Measurements from ENCODE around the gene ASCL1. TPM values are rescaled to one million over a fixed set of nuclear protein-coding genes. Genes with fewer than 3 reads are reported as not detected.
A peak's percentile ranks its signal among the peaks of the same experiment; 100 is the strongest.

ASCL1 gene
- not detected for total RNA-seq

DNA sequence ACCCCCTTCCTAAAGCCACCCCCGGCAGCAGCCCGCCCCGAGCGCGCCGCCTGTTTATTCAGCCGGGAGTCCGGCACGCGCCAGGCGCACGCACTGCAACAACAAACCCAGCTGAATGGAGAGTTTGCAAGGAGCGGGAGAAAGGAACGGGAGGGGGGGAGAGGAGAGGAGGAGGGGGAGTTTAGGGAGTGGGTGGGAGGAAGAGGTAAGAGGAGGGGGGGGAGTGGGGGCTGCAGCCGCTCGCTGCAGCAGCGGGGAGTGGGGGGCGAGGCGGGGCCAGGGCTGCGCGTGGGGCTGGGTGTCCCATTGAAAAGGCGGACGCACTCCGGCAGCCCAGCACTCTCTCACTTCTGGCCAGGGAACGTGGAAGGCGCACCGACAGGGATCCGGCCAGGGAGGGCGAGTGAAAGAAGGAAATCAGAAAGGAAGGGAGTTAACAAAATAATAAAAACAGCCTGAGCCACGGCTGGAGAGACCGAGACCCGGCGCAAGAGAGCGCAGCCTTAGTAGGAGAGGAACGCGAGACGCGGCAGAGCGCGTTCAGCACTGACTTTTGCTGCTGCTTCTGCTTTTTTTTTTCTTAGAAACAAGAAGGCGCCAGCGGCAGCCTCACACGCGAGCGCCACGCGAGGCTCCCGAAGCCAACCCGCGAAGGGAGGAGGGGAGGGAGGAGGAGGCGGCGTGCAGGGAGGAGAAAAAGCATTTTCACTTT is at the start of gene ASCL1:
TSS of gene ASCL1 (plus strand) at position 336 of the 712 bp plus-strand sequence. CDS start 571 bp downstream, outside the sequence.
- peak; percentile 14 for ATAC-seq

DNA sequence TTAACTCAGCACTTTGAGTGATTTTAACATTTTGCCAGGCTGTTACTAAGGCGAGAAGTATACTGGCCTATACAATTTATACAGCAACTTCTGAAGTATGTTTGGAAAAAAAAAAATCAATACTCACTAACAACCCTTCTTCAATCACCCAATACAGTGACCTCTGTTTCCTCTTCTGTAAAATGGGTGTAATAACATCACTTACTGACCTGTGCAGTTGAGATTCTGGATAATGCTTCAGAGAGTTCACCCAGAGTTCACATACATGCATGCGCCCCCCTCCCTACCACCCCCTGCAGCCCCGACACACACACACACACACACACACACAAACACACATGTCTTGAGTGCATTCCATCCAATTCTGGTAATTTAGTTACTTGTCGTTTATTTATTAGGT is 49.6 kb upstream of the ASCL1 start:
- DNase-seq (ENCODE audit: low spot score) (no peak), ATAC-seq (no peak)

More for the DNA sequence above, at the start of gene ASCL1:
- DNase-seq (ENCODE audit: low spot score) = no peak

DNA sequence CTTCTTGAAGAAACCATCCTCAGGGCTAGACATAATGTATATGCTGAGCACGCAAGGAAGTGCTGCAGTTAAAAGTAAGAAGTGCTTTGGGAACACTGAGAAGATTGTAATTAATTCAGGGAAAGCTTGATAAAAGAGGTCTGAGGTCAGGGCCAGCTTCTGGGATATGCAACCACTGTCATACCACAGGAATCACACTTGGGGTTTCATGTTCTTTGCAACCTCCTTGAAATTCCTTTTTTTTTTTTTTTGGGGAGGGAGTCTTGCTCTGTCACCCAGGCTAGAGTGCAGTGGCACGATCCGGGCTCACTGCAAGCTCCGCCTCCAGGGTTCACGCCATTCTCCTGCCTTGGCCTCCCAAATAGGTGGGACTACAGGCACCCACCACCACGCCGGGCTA is 47.3 kb upstream of the ASCL1 start:
- peak; percentile 1 for ATAC-seq
- no peak for DNase-seq (ENCODE audit: low spot score)

GRCh38 chr12:102910792-102911191 is 46.7 kb upstream of the ASCL1 start:
- peak; percentile 85 for DNase-seq (ENCODE audit: low spot score)
- ATAC-seq = peak; percentile 70

GRCh38 chr12:102911320-102911719 is 46.2 kb upstream of the ASCL1 start:
- peak; percentile 7 for ATAC-seq

DNA sequence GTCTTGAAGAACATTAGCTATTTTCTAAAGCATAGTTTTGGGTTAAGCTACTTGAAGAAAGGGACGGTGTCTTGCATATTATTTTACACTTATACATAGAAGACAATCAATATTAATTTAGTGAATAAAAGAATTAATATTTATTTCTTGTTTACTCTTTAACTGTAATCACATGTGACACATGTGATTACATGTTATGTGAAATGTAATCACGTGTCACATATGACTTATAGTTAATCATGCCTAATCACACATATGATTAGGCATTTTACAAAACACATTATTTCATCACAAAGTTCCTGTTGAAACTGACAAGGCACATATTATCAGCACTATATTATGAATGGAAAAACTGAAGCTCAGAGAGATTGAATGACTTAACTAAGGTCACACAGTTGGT is 45.2 kb upstream of the ASCL1 start:
- no peak for DNase-seq (ENCODE audit: low spot score)
- no peak for ATAC-seq

More at GRCh38 chr12:102911320-102911719, 46.2 kb upstream of the ASCL1 start:
- no peak for DNase-seq (ENCODE audit: low spot score)

DNA sequence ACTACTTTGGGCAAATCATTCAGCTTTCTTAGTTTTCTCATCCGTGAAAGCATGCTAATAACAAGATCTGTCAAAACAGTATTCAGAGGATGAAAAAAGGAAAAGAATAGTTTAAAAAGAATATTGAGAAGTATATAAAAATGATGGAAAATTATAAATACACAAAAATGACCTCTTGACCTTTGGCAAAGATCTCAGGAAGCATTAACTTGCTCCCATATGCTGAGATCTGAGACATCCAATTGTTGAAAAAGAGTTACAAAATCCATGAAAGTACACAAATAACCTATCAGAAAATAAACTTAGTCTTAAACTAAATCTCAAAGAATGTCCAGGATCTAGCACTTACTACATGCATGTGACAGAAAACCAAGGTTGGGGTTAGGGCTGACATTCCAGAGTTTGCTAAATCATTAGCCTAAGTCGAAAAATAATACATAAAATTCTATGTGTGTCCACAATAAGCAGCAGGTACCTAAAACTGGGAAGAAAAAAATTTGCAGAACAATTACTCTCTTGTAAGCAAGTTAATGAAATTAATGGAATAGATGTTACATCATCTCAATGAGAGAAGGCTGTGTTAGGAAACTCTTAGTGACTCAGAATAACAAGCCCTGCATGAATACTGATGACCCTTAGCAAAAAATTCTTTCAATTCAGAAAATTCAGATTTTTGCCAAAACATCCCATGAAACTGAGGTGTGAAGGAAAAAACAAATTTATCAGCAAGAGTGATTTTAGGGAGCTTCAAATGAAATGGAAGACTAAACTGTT is 43.8 kb upstream of the ASCL1 start:
- ATAC-seq = no peak
- DNase-seq (ENCODE audit: low spot score) = no peak

DNA sequence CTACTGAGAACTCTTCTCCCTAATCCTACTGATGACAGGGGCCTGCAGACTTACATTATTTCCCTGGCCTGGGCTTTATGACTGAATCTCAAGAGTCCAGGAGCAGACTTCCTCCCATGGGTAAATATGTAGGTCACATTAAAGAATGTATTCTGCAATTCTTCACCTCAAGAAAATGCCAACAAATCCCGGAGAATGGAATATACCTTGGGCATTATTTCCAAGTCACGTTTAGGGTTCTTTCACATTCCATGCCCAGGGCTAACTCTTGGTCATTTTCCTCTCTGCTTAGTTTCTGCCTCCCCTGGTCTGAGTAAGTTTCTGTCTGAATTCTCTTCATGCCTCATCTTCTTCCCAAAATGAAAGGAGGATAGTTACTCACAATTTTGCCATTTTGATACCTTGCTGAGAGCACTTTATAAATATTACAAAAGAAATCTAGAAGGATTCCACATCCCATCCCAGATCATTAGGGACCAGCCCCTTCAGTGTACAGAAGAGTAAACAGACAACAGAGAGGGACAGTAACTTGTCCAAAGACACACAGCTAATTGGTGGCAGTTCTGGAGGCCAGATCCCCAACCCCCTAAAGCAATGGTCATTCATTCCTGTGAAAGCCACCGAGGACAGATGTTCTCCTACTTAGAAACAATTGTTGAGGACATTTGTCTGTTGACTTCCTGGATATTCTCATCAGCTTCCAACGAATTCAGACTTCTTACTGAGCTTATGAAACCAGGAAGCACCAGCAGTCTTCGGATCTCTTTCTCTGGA is 41.0 kb upstream of the ASCL1 start:
- ATAC-seq (no peak), DNase-seq (ENCODE audit: low spot score) (no peak)

GRCh38 chr12:102917026-102917787 is 40.3 kb upstream of the ASCL1 start, which contains the start of gene PAH:
PAH (minus strand) TSS chr12:102917244; CDS start chr12:102917130, 114 bp downstream.
- ATAC-seq (peak; percentile 81), DNase-seq (ENCODE audit: low spot score) (peak; percentile 98)

- no peak for ATAC-seq
- DNase-seq (ENCODE audit: low spot score) = no peak
These were observed 38.6 kb upstream of the ASCL1 start for GRCh38 chr12:102918840-102919239.

DNA sequence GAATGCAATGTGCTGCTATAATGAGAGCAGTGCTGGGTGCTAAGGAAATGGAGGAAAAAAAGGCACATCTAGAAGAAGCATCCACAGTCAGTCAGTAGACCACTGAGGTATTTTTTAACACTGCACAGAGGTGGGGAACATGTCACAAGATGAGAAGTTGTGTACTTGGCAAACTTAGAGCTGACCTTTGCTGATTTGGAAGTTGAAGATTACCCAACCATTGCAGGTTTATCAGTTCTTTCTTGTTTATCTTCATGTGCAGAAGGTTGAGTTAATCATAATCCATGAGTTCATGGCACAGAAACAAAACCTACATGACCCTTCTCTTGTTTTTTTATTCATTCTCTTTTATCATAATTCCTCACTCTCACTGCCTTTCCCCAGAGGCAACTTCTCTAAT is 37.2 kb upstream of the ASCL1 start:
- ATAC-seq (peak; percentile 10), DNase-seq (ENCODE audit: low spot score) (no peak)

GRCh38 chr12:102921240-102921639 is 36.2 kb upstream of the ASCL1 start:
- peak; percentile 12 for ATAC-seq
- DNase-seq (ENCODE audit: low spot score) = no peak

GRCh38 chr12:102927220-102927619 is 30.3 kb upstream of the ASCL1 start:
- no peak for DNase-seq (ENCODE audit: low spot score)
- ATAC-seq = peak; percentile 62

GRCh38 chr12:102933168-102933567 is 24.3 kb upstream of the ASCL1 start:
- no peak for ATAC-seq
- no peak for DNase-seq (ENCODE audit: low spot score)

DNA sequence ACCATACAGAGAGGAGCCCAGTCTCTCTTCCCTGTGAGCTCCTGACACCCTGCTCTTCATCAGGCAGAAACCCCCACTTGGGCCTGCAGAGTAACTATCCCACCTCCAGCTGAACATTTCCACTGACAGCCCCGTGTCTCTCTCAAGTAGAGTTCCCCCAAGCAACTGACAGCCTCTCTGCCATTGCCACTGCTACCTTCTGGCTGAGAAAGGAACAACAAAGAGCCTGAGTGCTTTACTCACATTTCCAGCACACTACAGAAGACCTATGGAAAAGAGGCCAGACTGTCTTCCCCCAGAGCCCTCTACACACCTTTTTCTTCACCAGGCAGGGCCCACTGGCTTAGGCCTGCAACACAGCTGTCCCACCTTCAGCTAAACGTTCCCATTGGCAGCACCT is 18.4 kb upstream of the ASCL1 start:
- peak; percentile 62 for ATAC-seq

GRCh38 chr12:102939670-102940222 is 17.7 kb upstream of the ASCL1 start:
- peak; percentile 97 for ATAC-seq
- DNase-seq (ENCODE audit: low spot score) = no peak

More for the DNA sequence above, 18.4 kb upstream of the ASCL1 start:
- no peak for DNase-seq (ENCODE audit: low spot score)

DNA sequence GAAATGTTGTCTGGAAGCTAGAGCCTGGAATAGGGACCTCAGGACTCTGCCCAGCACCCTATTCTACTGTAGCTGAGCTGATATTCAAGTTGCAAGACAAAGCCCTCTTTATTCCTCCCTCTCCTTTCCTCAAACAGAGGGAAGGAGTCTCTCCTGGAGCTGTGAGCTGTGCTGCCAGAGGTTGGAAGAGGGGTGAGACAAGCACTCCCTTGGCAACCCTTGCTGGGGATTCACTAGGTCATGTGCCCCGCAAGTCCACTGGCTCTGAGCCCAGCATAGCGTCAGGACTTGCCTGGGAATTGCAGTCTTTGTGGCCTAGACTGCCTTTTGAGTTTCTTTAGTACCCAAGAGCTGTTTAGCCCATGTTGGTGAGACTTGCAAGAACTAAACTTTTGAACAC is 11.4 kb upstream of the ASCL1 start:
- DNase-seq (ENCODE audit: low spot score) (no peak), ATAC-seq (no peak)

DNA sequence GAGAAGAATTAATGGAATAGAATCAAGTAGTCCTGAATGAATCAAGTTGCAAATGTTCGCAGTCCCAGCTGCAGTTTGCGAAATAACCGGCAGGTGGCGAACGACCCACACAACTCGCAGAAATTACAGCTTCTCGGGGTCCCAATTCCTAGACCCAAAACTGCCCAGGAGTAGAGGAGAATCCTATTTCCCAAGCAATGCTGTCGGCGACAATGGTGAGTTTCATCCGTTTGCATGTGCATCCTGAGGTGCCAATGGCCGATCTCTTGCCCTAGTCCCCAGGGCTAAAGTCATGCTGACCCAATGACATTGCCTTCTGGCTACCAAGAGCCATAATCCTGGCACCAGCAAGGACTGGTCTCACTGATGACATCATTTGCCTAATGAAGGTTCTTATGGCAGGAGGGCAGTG is 8.5 kb upstream of the ASCL1 start:
- peak; percentile 69 for DNase-seq (ENCODE audit: low spot score)
- peak; percentile 41 for ATAC-seq

DNA sequence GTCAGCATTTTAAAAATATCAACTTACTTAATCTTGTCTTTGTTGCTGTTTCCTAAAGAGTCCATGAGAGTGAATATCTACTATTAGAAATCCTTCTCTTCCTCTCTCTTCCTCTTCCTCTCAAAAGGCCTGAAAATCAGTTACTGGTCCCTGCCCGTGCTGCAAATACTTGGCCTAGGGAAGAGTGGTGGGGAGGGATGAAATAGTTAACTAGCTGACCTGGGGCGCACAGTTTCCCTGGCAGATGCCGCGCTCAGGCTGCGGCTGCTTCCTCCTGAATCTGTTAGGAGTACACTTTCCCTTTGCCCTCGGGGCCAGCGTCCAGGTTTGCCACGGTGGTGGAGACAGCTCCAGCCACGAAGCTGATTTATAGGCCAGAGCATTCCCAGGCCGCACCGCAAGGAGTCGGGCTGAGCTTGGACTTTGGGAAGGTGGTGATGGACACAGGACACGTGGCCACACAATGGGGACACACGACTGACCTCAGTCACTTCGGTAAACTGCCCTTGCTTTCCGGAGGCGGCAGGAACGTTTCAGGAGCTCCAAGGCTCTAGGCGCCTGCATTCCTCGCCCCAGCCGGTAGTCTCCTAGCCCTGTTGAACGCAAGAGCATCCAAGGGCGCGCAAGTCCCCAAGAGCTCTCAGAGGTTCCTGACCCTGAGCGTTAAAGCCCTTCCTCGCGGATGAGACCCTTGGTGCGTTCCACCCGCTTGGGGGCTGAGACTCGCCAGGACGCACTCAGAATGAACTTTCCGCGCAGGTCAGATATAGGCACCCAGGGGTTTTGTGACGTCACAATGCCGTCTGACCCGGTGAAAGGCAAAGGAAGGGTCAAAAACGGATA is 7.1 kb upstream of the ASCL1 start:
- DNase-seq (ENCODE audit: low spot score) = peak; percentile 98
- peak; percentile 92 for ATAC-seq

All from left lobe of liver (tissue), 2 donors.